ENCODE measurements around the gene GMPS.

- TF ChIP-seq ZFP90 (CRISPR knock-in tag; IDR thresholded peaks at IDR 0.05; ENCODE audit: borderline replicate concordance), result no peak
- TF ChIP-seq ZNF317 (CRISPR knock-in tag; IDR thresholded peaks at IDR 0.05), result no peak
- no peak for TF ChIP-seq ZNF468 (CRISPR knock-in tag; IDR thresholded peaks at IDR 0.05)
- no peak for TF ChIP-seq BHLHE40 (IDR thresholded peaks at IDR 0.05; ENCODE audit: low read length)
- TF ChIP-seq SMARCE1 (IDR thresholded peaks at IDR 0.05; ENCODE audit: borderline replicate concordance), result no peak
These were observed 73.6 kb downstream of the GMPS start for GRCh38 chr3:155944081-155944480.
